Activated T-cell treated with anti-CD3 and anti-CD28 coated beads, Interleukin-2, amount 50 U/mL, for 24 hours (primary cell): Measurements from ENCODE around the gene RRP8.

ENCODE experiments used
- DNase-seq: peaks from one replicate; pipeline ENCODE4 v3.0.0-alpha.2; 2020
- H3K27ac Mint-ChIP-seq: 2 replicates; pipeline ENCODE4 v1.8.0; 2020; ENCODE audit warnings: mild to moderate bottlenecking, mixed read lengths
- H3K27me3 Mint-ChIP-seq: 2 replicates; pipeline ENCODE4 v1.8.0; 2020; ENCODE audit warnings: mixed read lengths
- H3K36me3 Mint-ChIP-seq: 2 replicates; pipeline ENCODE4 v1.8.0; 2020; ENCODE audit warnings: low read depth, mixed read lengths
- H3K4me1 Mint-ChIP-seq: 2 replicates; pipeline ENCODE4 v1.8.0; 2020; ENCODE audit warnings: low read depth, mixed read lengths
- H3K4me3 Mint-ChIP-seq: 2 replicates; pipeline ENCODE4 v1.8.0; 2020; ENCODE audit warnings: mild to moderate bottlenecking, moderate library complexity, mixed read lengths
- H3K9me3 Mint-ChIP-seq: 2 replicates; pipeline ENCODE4 v1.8.0; 2020; ENCODE audit warnings: mixed read lengths

Gene RRP8

GRCh38 chr11:6545917-6546605 is 57.4 kb downstream of the RRP8 start:
- Mint-ChIP-seq H3K27ac (no peak overlapping the region), H3K4me3 (no peak overlapping the region), H3K4me1 (no peaks in the 10 kb centered on the region), H3K27me3 (no peaks in the 10 kb centered on the region), H3K9me3 (no peaks in the 10 kb centered on the region), H3K36me3 (peaks cover 39% of the 10 kb centered on the region)
- DNase-seq, result no peak
